PC-9 (cell line): ENCODE results near the gene LIMA1.
A peak's percentile ranks its signal among the peaks of the same experiment; 100 is the strongest.

Source experiments
- CTCF ChIP-seq: fragments of 200-600 bp; sonication (generic); conservative IDR thresholded peaks from 2 replicates; pipeline ENCODE4 v1.6.1; 2017; ENCODE audit warnings: mixed run types, antibody characterized with exemption, mild to moderate bottlenecking, moderate library complexity
- EZH2 ChIP-seq: fragments of 200-600 bp; sonication (generic); IDR thresholded peaks from 2 replicates; pipeline ENCODE4 v1.8.0; 2017; ENCODE audit warnings: antibody characterized with exemption, low read depth

- TF ChIP-seq CTCF: peak; percentile 87
- TF ChIP-seq EZH2: no peak
Observed at GRCh38 chr12:50314636-50315312, 31.5 kb upstream of the LIMA1 start.
